GM12892 (cell line): ENCODE measurements around the gene ADAT3. TPM values are rescaled to one million over a fixed set of nuclear protein-coding genes. Genes with fewer than 3 reads are reported as not detected.

ENCODE experiments used
- DNase-seq: peaks from one replicate; pipeline ENCODE4 v3.0.0; 2011; ENCODE audit not compliant: insufficient read length
- FAIRE-seq: peaks from 2 replicates; lab custom pipeline; 2011; peaks lifted over from hg19 to GRCh38; lab: Jason Lieb, UNC
- POLR2A ChIP-seq: IDR thresholded peaks from 2 replicates; pipeline ENCODE4 v1.6.1; 2011; ENCODE audit warnings: low read depth, low read length, control low read depth
- POLR2AphosphoS5 ChIP-seq: IDR thresholded peaks from 2 replicates; pipeline ENCODE4 v1.6.1; 2011; ENCODE audit warnings: low read depth, low read length, control low read depth
- TAF1 ChIP-seq: IDR thresholded peaks from 2 replicates; pipeline ENCODE4 v1.6.1; 2011; ENCODE audit warnings: low read depth, mild to moderate bottlenecking, control low read depth, low read length, borderline replicate concordance
- polyA plus RNA-seq: library from polyadenylated mRNA; unstranded; fragments of >200 nt; gene quantifications from one replicate; pipeline ENCODE4 v1.2.1, GENCODE V29; 2012; ENCODE audit warnings: missing spikeins, inconsistent platforms; ENCODE audit not compliant: missing spikeins

ADAT3 gene
- polyA plus RNA-seq: not detected

- FAIRE-seq (peak; percentile 99), DNase-seq (peak; percentile 93)
- TF ChIP-seq TAF1 (no peak), POLR2A (peak; percentile 56; the same call in 1 of the 2 replicates)
These were observed at the start of gene ADAT3, which contains the start of gene SCAMP4 for GRCh38 chr19:1905110-1905862. TSS of gene ADAT3 (plus strand) at chr19:1905399. CDS start at chr19:1912048, 6,649 bp downstream. TSS of gene SCAMP4 (plus strand) at chr19:1905399. CDS start at chr19:1915020, 9,621 bp downstream.

- DNase-seq (no peak), FAIRE-seq (no peak)
- no peak for TF ChIP-seq POLR2AphosphoS5
- TF ChIP-seq TAF1: no peak
These were observed 49.4 kb upstream of the ADAT3 start for GRCh38 chr19:1855828-1856255.

GRCh38 chr19:1856345-1856697 lies 48.9 kb upstream of the ADAT3 start:
- no peak for FAIRE-seq

GRCh38 chr19:1856698-1857603 lies 48.2 kb upstream of the ADAT3 start:
- DNase-seq: peak; percentile 88
- TF ChIP-seq POLR2AphosphoS5 (0 out of 2 replicates have a peak, but pooled peaks have one; percentile 50), TAF1 (0 out of 2 replicates have a peak, but pooled peaks have one; percentile 16), POLR2A (no peak; the same call in 1 of the 2 replicates)
- peak; percentile 96 for FAIRE-seq

More at GRCh38 chr19:1856345-1856697, 48.9 kb upstream of the ADAT3 start:
- DNase-seq: no peak
- no peak for TF ChIP-seq POLR2A
- no peak for TF ChIP-seq POLR2AphosphoS5
- no peak for TF ChIP-seq TAF1

GRCh38 chr19:1857648-1858326 lies 47.4 kb upstream of the ADAT3 start:
- DNase-seq (no peak), FAIRE-seq (peak; percentile 57)
- no peak for TF ChIP-seq POLR2A
- TF ChIP-seq TAF1: no peak
- TF ChIP-seq POLR2AphosphoS5: no peak

GRCh38 chr19:1858412-1859081 lies 46.7 kb upstream of the ADAT3 start:
- peak; percentile 9 for FAIRE-seq
- TF ChIP-seq POLR2AphosphoS5 (no peak), TAF1 (no peak), POLR2A (no peak)
- no peak for DNase-seq

- no peak for FAIRE-seq
- no peak for TF ChIP-seq POLR2A
- no peak for TF ChIP-seq TAF1
- TF ChIP-seq POLR2AphosphoS5: no peak
- no peak for DNase-seq
These were observed 45.8 kb upstream of the ADAT3 start for GRCh38 chr19:1859331-1859781.

- FAIRE-seq: no peak
- TF ChIP-seq POLR2AphosphoS5 (no peak), POLR2A (no peak), TAF1 (no peak)
- no peak for DNase-seq
These were observed 45.0 kb upstream of the ADAT3 start for GRCh38 chr19:1860042-1860775.

GRCh38 chr19:1860821-1861598 lies 44.2 kb upstream of the ADAT3 start:
- FAIRE-seq (no peak), DNase-seq (no peak)
- no peak for TF ChIP-seq POLR2AphosphoS5
- TF ChIP-seq TAF1: no peak
- no peak for TF ChIP-seq POLR2A
